ENCODE data around the gene MARS1.
"Not testable (repeated sequence)": the region's sequence is repeated elsewhere in the genome, so short reads cannot be mapped to it uniquely, and the experiment has no call there.

MARS1 gene

GRCh38 chr12:57547288-57548012, 59.6 kb downstream of the MARS1 start:
- DNase-seq (ENCODE audit: extremely low read depth in 1 of 2, low read depth in 1 of 2) = peak in 1 of 2 donors; percentile 85

GRCh38 chr12:57548013-57548315, 60.1 kb downstream of the MARS1 start:
- no peak for DNase-seq (ENCODE audit: extremely low read depth in 1 of 2, low read depth in 1 of 2)

- DNase-seq (ENCODE audit: extremely low read depth in 1 of 2, low read depth in 1 of 2) = no peak
These were observed 60.6 kb downstream of the MARS1 start for GRCh38 chr12:57548488-57548887.

- DNase-seq (ENCODE audit: extremely low read depth in 1 of 2, low read depth in 1 of 2) = no peak
These were observed 61.5 kb downstream of the MARS1 start for GRCh38 chr12:57549203-57549908.

- peak; percentile 43 to 45 for DNase-seq (ENCODE audit: extremely low read depth in 1 of 2, low read depth in 1 of 2)
These were observed 62.2 kb downstream of the MARS1 start, which contains the start of gene KIF5A for GRCh38 chr12:57549909-57550640. KIF5A (plus strand) TSS chr12:57550044; CDS start chr12:57550272, 228 bp downstream.

GRCh38 chr12:57550641-57551549, 63.0 kb downstream of the MARS1 start:
- DNase-seq (ENCODE audit: extremely low read depth in 1 of 2, low read depth in 1 of 2) = no peak

GRCh38 chr12:57551637-57552305, 63.9 kb downstream of the MARS1 start:
- no peak for DNase-seq (ENCODE audit: extremely low read depth in 1 of 2, low read depth in 1 of 2)

GRCh38 chr12:57552306-57552651, 64.4 kb downstream of the MARS1 start:
- no peak for DNase-seq (ENCODE audit: extremely low read depth in 1 of 2, low read depth in 1 of 2)

- no peak for DNase-seq (ENCODE audit: extremely low read depth in 1 of 2, low read depth in 1 of 2)
These were observed 65.0 kb downstream of the MARS1 start for GRCh38 chr12:57552835-57553313.

GRCh38 chr12:57553343-57554202, 65.7 kb downstream of the MARS1 start:
- no peak for DNase-seq (ENCODE audit: extremely low read depth in 1 of 2, low read depth in 1 of 2)

- no peak for DNase-seq (ENCODE audit: extremely low read depth in 1 of 2, low read depth in 1 of 2)
These were observed 66.6 kb downstream of the MARS1 start for GRCh38 chr12:57554453-57554852.

GRCh38 chr12:57554897-57555296, 67.0 kb downstream of the MARS1 start:
- no peak for DNase-seq (ENCODE audit: extremely low read depth in 1 of 2, low read depth in 1 of 2)

- DNase-seq (ENCODE audit: extremely low read depth in 1 of 2, low read depth in 1 of 2) = no peak
These were observed 71.0 kb downstream of the MARS1 start for GRCh38 chr12:57558864-57559263.

- DNase-seq (ENCODE audit: extremely low read depth in 1 of 2, low read depth in 1 of 2) = no peak
These were observed 72.6 kb downstream of the MARS1 start for GRCh38 chr12:57560516-57560915.

- not testable (repeated sequence) for DNase-seq (ENCODE audit: extremely low read depth in 1 of 2, low read depth in 1 of 2)
These were observed 73.2 kb downstream of the MARS1 start for GRCh38 chr12:57561117-57561516.

- DNase-seq (ENCODE audit: extremely low read depth in 1 of 2, low read depth in 1 of 2) = no peak
These were observed 75.5 kb downstream of the MARS1 start for GRCh38 chr12:57563358-57563757.

- no peak for DNase-seq (ENCODE audit: extremely low read depth in 1 of 2, low read depth in 1 of 2)
These were observed 76.4 kb downstream of the MARS1 start for GRCh38 chr12:57564178-57564740.
